Neuronal stem cell (in vitro differentiated cells): ENCODE data around the gene ANKS1B. TPM values are rescaled to one million over a fixed set of nuclear protein-coding genes. Genes with fewer than 3 reads are reported as not detected.
A peak's percentile ranks its signal among the peaks of the same experiment; 100 is the strongest.

ENCODE experiments used
- DNase-seq: peaks from one replicate; pipeline ENCODE4 v3.0.0-alpha.2; 2013; ENCODE audit warnings: low spot score
- H2AFZ ChIP-seq: one replicate; pipeline ENCODE4 v1.6.1; 2013; ENCODE audit warnings: mild to moderate bottlenecking, low read length, inconsistent platforms
- H2AK5ac ChIP-seq: 2 replicates; pipeline ENCODE4 v1.6.1; 2013; ENCODE audit warnings: low read depth, mild to moderate bottlenecking, inconsistent platforms, low read length, moderate library complexity, mixed read lengths
- H2BK120ac ChIP-seq: 2 replicates; pipeline ENCODE4 v1.6.1; 2013; ENCODE audit warnings: low read depth, mild to moderate bottlenecking, inconsistent platforms, low read length, moderate library complexity, mixed read lengths
- H2BK12ac ChIP-seq: one replicate; pipeline ENCODE4 v1.6.1; 2013; ENCODE audit warnings: low read length, inconsistent platforms
- H2BK15ac ChIP-seq: 2 replicates; pipeline ENCODE4 v1.6.1; 2013; ENCODE audit warnings: mild to moderate bottlenecking, low read length, inconsistent platforms, mixed read lengths
- H2BK5ac ChIP-seq: one replicate; pipeline ENCODE4 v1.6.1; 2013; ENCODE audit warnings: inconsistent platforms, mild to moderate bottlenecking, low read length, moderate library complexity
- H3K14ac ChIP-seq: one replicate; pipeline ENCODE4 v1.6.1; 2013; ENCODE audit warnings: low read length, inconsistent platforms
- H3K18ac ChIP-seq: 2 replicates; pipeline ENCODE4 v1.6.1; 2013; ENCODE audit warnings: low read length, inconsistent platforms
- H3K23ac ChIP-seq: 2 replicates; pipeline ENCODE4 v1.6.1; 2013; ENCODE audit warnings: low read depth, mild to moderate bottlenecking, mixed read lengths, low read length, inconsistent platforms; ENCODE audit not compliant: poor library complexity
- H3K27ac ChIP-seq: replicated peaks from 3 replicates; pipeline ENCODE4 v1.5.1; 2013; ENCODE audit warnings: low read length, inconsistent platforms
- H3K27me3 ChIP-seq, 3 experiments: 2 replicates each; pipeline ENCODE4 v1.6.1; 2013; ENCODE audit warnings: low read length in 3 of 3, mild to moderate bottlenecking in 2 of 3, inconsistent platforms in 1 of 3, low read depth in 1 of 3, mixed read lengths in 1 of 3, moderate library complexity in 1 of 3; ENCODE audit not compliant: control insufficient read depth in 3 of 3, insufficient read depth in 3 of 3
- H3K36me3 ChIP-seq, 2 donors: replicated peaks in 1 of 2; 2 replicates each; pipeline ENCODE4 v1.6.1; 2013; ENCODE audit warnings: low read length in 2 of 2; ENCODE audit not compliant: control insufficient read depth in 2 of 2, insufficient read depth in 2 of 2
- H3K4ac ChIP-seq: 2 replicates; pipeline ENCODE4 v1.6.1; 2013; ENCODE audit warnings: inconsistent platforms, mild to moderate bottlenecking, low read length, moderate library complexity
- H3K4me1 ChIP-seq, 2 donors: 1 replicate in 1 of 2; 2 replicates in 1 of 2; pipeline ENCODE4 v1.6.1; 2013; ENCODE audit warnings: low read length in 2 of 2, low read depth in 1 of 2; ENCODE audit not compliant: control insufficient read depth in 2 of 2, insufficient read depth in 1 of 2
- H3K4me2 ChIP-seq: one replicate; pipeline ENCODE4 v1.6.1; 2013; ENCODE audit warnings: mild to moderate bottlenecking, low read length, inconsistent platforms; ENCODE audit not compliant: insufficient read depth, poor library complexity, severe bottlenecking
- H3K4me3 ChIP-seq, 2 donors: 2 replicates each; pipeline ENCODE4 v1.5.1; 2013; ENCODE audit warnings: low read length in 2 of 2, mild to moderate bottlenecking in 2 of 2, inconsistent platforms in 1 of 2, moderate library complexity in 1 of 2
- H3K79me1 ChIP-seq: one replicate; pipeline ENCODE4 v1.6.1; 2013; ENCODE audit warnings: low read depth, mild to moderate bottlenecking, inconsistent platforms, low read length, moderate library complexity
- H3K9ac ChIP-seq: one replicate; pipeline ENCODE4 v1.6.1; 2013; ENCODE audit warnings: mild to moderate bottlenecking, low read depth, low read length, inconsistent platforms; ENCODE audit not compliant: poor library complexity
- H3K9me3 ChIP-seq, 2 donors: replicated peaks in 1 of 2; 2 replicates each; pipeline versions ENCODE3 to v1.6.1; 2013; ENCODE audit warnings: low read length in 2 of 2, mild to moderate bottlenecking in 2 of 2, inconsistent platforms in 1 of 2, low read depth in 1 of 2, mixed read lengths in 1 of 2, moderate library complexity in 1 of 2; ENCODE audit not compliant: control insufficient read depth in 2 of 2, insufficient read depth in 1 of 2
- H4K8ac ChIP-seq: one replicate; pipeline ENCODE4 v1.6.1; 2013; ENCODE audit warnings: low read depth, mild to moderate bottlenecking, inconsistent platforms, low read length, moderate library complexity
- H4K91ac ChIP-seq: one replicate; pipeline ENCODE4 v1.6.1; 2013; ENCODE audit warnings: low read length, low read depth, mild to moderate bottlenecking, inconsistent platforms; ENCODE audit not compliant: poor library complexity
- WGBS, 2 donors: extraction: QIAGEN DNeasy Blood & Tissue Kit; methylation state at CpG; one replicate each; pipeline ENCODE4 v1.1.7; 2013; ENCODE audit warnings: missing lambda C conversion rate in 2 of 2, mixed read lengths in 1 of 2; ENCODE audit not compliant: insufficient read length in 2 of 2, insufficient replicate concordance in 1 of 2; ENCODE audit errors: extremely low coverage in 2 of 2; 5-methylcytosine and 5-hydroxymethylcytosine counted together
- polyA plus RNA-seq, 2 experiments: library from polyadenylated mRNA; stranded (reverse); fragments of 200-250 nt; gene quantifications; one replicate each; pipeline ENCODE4 v1.2.3, GENCODE V29; 2013

ANKS1B gene
- 5.3 TPM for polyA plus RNA-seq (2013, experiment 1 of 2)
- 5.2 TPM for polyA plus RNA-seq (2013, experiment 2 of 2)

GRCh38 chr12:99984271-99985128 lies at the start of gene ANKS1B:
ANKS1B (minus strand) TSS chr12:99984936; CDS start chr12:99984237, 699 bp downstream.
- peaks cover 2 to 7% of the 10 kb centered on the region in 2 donors for H3K4me1 ChIP-seq
- no peak within 1 kb of the TSS for H2BK120ac ChIP-seq
- H3K9ac ChIP-seq = peak within 1 kb of the TSS; percentile 67
- H3K27ac ChIP-seq = no peak within 1 kb of the TSS
- peak within 1 kb of the TSS; percentile 99 for H2AFZ ChIP-seq
- peak; percentile 63 for DNase-seq
- H3K14ac ChIP-seq = peak within 1 kb of the TSS; percentile 77
- H3K36me3 ChIP-seq = no peaks in the 10 kb centered on the region
- no peaks in the 10 kb centered on the region for H3K79me1 ChIP-seq
- peak within 1 kb of the TSS; percentile 88 for H3K4me2 ChIP-seq
- no peak within 1 kb of the TSS for H2BK15ac ChIP-seq
- no peaks in the 10 kb centered on the region for H3K9me3 ChIP-seq
- peak within 1 kb of the TSS; percentile 25 for H3K23ac ChIP-seq
- no peak within 1 kb of the TSS for H2BK12ac ChIP-seq
- no peak within 1 kb of the TSS for H4K8ac ChIP-seq
- H3K18ac ChIP-seq = peak within 1 kb of the TSS; percentile 94
- H3K27me3 ChIP-seq = peaks cover 0 to 57% (median 6%) of the 10 kb centered on the region in 3 experiments
- no peak within 1 kb of the TSS for H2BK5ac ChIP-seq
- peak within 1 kb of the TSS; percentile 56 to 86 for H3K4me3 ChIP-seq
- no peak within 1 kb of the TSS for H3K4ac ChIP-seq
- no CpG with 5 or more reads among the region's 98 CpGs for WGBS, 2 donors
- H2AK5ac ChIP-seq = no peak within 1 kb of the TSS
- no peak within 1 kb of the TSS for H4K91ac ChIP-seq

- Histone ChIP-seq H2AFZ (no peak overlapping the region), H3K14ac (no peak overlapping the region), H4K8ac (no peak overlapping the region), H2AK5ac (no peak overlapping the region), H3K4me3 (no peak overlapping the region), H4K91ac (no peak overlapping the region), H3K9ac (no peak overlapping the region), H3K79me1 (no peaks in the 10 kb centered on the region), H3K27me3 (no peaks in the 10 kb centered on the region), H3K4me1 (no peaks in the 10 kb centered on the region), H3K36me3 (peaks cover 0 to 6% of the 10 kb centered on the region in 2 donors), H3K9me3 (no peaks in the 10 kb centered on the region), H3K18ac (no peak overlapping the region), H2BK120ac (no peak overlapping the region), H2BK12ac (no peak overlapping the region), H3K27ac (no peak overlapping the region), H2BK15ac (no peak overlapping the region), H2BK5ac (no peak overlapping the region), H3K4me2 (no peak overlapping the region), H3K4ac (no peak overlapping the region), H3K23ac (no peak overlapping the region)
- no CpG with 5 or more reads among the region's 2 CpGs for WGBS, 2 donors
- DNase-seq = no peak
Observed at GRCh38 chr12:100031836-100032235, 47.1 kb upstream of the ANKS1B start.

GRCh38 chr12:100027671-100028070 lies 42.9 kb upstream of the ANKS1B start:
- H2BK5ac ChIP-seq = no peak overlapping the region
- no CpG with 5 or more reads among the region's 3 CpGs for WGBS, 2 donors
- H2AK5ac ChIP-seq = no peak overlapping the region
- H3K4me1 ChIP-seq = no peaks in the 10 kb centered on the region
- no peak overlapping the region for H3K4ac ChIP-seq
- DNase-seq = no peak
- H3K14ac ChIP-seq = no peak overlapping the region
- no peak overlapping the region for H3K23ac ChIP-seq
- no peak overlapping the region for H4K91ac ChIP-seq
- H2BK12ac ChIP-seq = no peak overlapping the region
- H3K9me3 ChIP-seq = no peaks in the 10 kb centered on the region
- no peak overlapping the region for H3K4me3 ChIP-seq
- no peaks in the 10 kb centered on the region for H3K27me3 ChIP-seq
- H3K36me3 ChIP-seq = no peaks in the 10 kb centered on the region
- no peak overlapping the region for H2BK15ac ChIP-seq
- no peak overlapping the region for H3K9ac ChIP-seq
- no peak overlapping the region for H3K18ac ChIP-seq
- no peak overlapping the region for H3K27ac ChIP-seq
- no peak overlapping the region for H2AFZ ChIP-seq
- no peaks in the 10 kb centered on the region for H3K79me1 ChIP-seq
- no peak overlapping the region for H3K4me2 ChIP-seq
- no peak overlapping the region for H4K8ac ChIP-seq
- no peak overlapping the region for H2BK120ac ChIP-seq

- no peak overlapping the region for H3K23ac ChIP-seq
- no peak overlapping the region for H3K9ac ChIP-seq
- H2AK5ac ChIP-seq = no peak overlapping the region
- no peak overlapping the region for H4K8ac ChIP-seq
- no peaks in the 10 kb centered on the region for H3K9me3 ChIP-seq
- no CpG with 5 or more reads among the region's 1 CpG for WGBS, 2 donors
- no peak overlapping the region for H2BK12ac ChIP-seq
- H3K27me3 ChIP-seq = no peaks in the 10 kb centered on the region
- H2BK15ac ChIP-seq = no peak overlapping the region
- H3K4me2 ChIP-seq = no peak overlapping the region
- H3K18ac ChIP-seq = no peak overlapping the region
- no peak overlapping the region for H2BK5ac ChIP-seq
- H3K4me1 ChIP-seq = no peaks in the 10 kb centered on the region
- H3K4me3 ChIP-seq = no peak overlapping the region
- H2AFZ ChIP-seq = no peak overlapping the region
- no peak for DNase-seq
- no peaks in the 10 kb centered on the region for H3K79me1 ChIP-seq
- no peak overlapping the region for H4K91ac ChIP-seq
- no peak overlapping the region for H3K14ac ChIP-seq
- H3K4ac ChIP-seq = no peak overlapping the region
- H3K27ac ChIP-seq = no peak overlapping the region
- H3K36me3 ChIP-seq = no peaks in the 10 kb centered on the region
- H2BK120ac ChIP-seq = no peak overlapping the region
Observed at GRCh38 chr12:100026241-100026640, 41.5 kb upstream of the ANKS1B start.
